AG04450 (cell line): Measurements from ENCODE around the gene C10orf62. TPM values are rescaled to one million over a fixed set of nuclear protein-coding genes. Genes with fewer than 3 reads are reported as not detected.

Experiments used
- CTCF ChIA-PET: fragments of 300-600, 350-600 bp; formaldehyde crosslinking; extraction: SDS; loops from one replicate; lab custom pipeline; 2022; ENCODE audit warnings: antibody characterized with exemption, inconsistent platforms; lab: Charles Lee
- POLR2A ChIA-PET: fragments of 350-600 bp; formaldehyde crosslinking; extraction: SDS; loops from one replicate; lab custom pipeline; 2021; ENCODE audit warnings: antibody characterized with exemption, inconsistent platforms; lab: Yijun Ruan, JAX
- DNase-seq: peaks from one replicate; pipeline ENCODE4 v3.0.0-alpha.2; 2011; ENCODE audit warnings: low read depth, low spot score
- H3K27ac ChIP-seq: one replicate; pipeline ENCODE4 v1.5.1; 2012; ENCODE audit warnings: low read depth, low read length, control low read depth
- H3K27me3 ChIP-seq: one replicate; pipeline ENCODE4 v1.6.0; 2012; ENCODE audit warnings: low read length; ENCODE audit not compliant: control insufficient read depth, insufficient read depth
- H3K4me3 ChIP-seq: 2 replicates; pipeline ENCODE4 v1.5.1; 2011; ENCODE audit warnings: mild to moderate bottlenecking, low read depth, low read length, control low read depth
- H3K9me3 ChIP-seq: 2 replicates; pipeline ENCODE4 v1.5.1; 2012; ENCODE audit warnings: low read length; ENCODE audit not compliant: control insufficient read depth, insufficient read depth
- polyA plus RNA-seq: library from polyadenylated mRNA; depleted of rRNA; stranded (reverse); fragments of >200 nt; gene quantifications from 2 replicates; pipeline ENCODE4 v1.2.3, GENCODE V29; 2011
- TF ChIP-seq, protein P1 (sequence below): IDR thresholded peaks from 2 replicates; pipeline ENCODE4 v1.5.1; 2011; ENCODE audit warnings: low read depth, low read length, control low read depth, inconsistent platforms

Gene C10orf62
- polyA plus RNA-seq, 1 experiment = not detected

DNA sequence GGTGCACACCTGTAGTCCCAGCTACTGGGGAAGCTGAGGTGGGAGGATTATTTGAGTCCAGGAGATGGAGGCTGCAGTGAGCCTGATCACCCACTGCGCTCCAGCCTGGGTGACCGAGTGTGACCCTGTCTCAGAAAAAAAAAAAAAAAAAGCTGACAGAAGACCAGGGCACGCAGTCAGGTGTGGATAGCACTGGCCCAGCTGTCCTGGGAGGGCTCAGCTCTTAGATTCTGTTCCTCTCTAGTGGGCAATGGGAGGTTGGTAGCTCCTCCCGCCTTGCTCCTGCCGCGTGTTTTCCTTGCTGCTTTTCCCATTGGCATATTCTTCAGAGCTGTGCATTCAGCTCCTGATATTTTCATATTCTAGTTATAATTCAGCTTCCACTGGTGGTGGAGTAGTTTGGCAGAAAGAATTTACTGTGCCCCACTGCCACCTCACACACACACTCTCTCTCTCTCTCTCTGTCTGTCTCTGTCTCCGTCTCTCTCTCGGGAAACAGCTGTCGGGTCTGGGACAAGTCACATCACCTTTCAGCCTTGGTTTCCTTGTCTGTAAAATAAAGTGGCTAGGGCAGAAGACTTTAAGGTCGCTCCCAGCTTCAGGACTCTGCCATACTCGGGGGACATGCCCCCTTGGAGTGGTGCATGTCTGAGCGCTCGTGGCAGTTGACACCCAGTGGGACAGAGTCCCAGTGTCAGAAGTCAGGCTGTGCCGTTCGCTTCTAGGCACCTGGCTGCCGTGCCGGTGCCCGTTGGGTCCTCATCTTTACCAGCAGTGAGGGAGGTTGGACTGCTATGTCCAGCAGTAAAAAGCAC, 42.9 kb upstream of the C10orf62 start:
- Histone ChIP-seq H3K27me3 (no peaks in the 10 kb centered on the region), H3K4me3 (no peak overlapping the region), H3K9me3 (no peaks in the 10 kb centered on the region), H3K27ac (no peak overlapping the region)
- TF ChIP-seq, protein P1, sequence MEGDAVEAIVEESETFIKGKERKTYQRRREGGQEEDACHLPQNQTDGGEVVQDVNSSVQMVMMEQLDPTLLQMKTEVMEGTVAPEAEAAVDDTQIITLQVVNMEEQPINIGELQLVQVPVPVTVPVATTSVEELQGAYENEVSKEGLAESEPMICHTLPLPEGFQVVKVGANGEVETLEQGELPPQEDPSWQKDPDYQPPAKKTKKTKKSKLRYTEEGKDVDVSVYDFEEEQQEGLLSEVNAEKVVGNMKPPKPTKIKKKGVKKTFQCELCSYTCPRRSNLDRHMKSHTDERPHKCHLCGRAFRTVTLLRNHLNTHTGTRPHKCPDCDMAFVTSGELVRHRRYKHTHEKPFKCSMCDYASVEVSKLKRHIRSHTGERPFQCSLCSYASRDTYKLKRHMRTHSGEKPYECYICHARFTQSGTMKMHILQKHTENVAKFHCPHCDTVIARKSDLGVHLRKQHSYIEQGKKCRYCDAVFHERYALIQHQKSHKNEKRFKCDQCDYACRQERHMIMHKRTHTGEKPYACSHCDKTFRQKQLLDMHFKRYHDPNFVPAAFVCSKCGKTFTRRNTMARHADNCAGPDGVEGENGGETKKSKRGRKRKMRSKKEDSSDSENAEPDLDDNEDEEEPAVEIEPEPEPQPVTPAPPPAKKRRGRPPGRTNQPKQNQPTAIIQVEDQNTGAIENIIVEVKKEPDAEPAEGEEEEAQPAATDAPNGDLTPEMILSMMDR = no peak
- ChIA-PET CTCF (interaction anchor here (0.5 to 1.3 kb wide), 5 partner anchors 46 to 155 kb away, joined by 3 to 4 read pairs (median 3); no protein-coding TSS in a partner anchor), POLR2A (interaction anchor here (0.7 kb wide), 1 partner anchor 48 kb away, joined by 3 read pairs; the partner anchor contains the start of gene UBTD1)
- DNase-seq = no peak

DNA sequence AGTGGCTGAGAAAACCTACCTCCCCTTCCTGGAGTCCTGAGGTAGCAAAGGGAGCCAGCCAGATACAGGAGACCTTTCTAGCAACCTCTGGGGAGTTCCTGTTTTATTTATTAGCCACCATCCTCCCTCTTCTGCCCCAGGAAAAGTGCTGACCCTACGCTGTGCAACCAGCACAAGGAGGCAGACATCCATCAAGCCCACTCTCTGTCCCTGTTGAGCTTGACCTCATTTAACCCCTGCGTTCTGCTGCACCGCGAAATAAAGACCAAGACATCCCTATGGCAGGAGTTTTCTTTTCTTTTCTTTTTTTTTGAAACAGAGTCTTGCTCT, 42.3 kb upstream of the C10orf62 start:
- POLR2A ChIA-PET = no interaction called here
- H3K27ac ChIP-seq = no peak overlapping the region
- H3K27me3 ChIP-seq = no peaks in the 10 kb centered on the region
- CTCF ChIA-PET = no interaction called here
- no peak for DNase-seq
- no peaks in the 10 kb centered on the region for H3K9me3 ChIP-seq
- no peak overlapping the region for H3K4me3 ChIP-seq
- TF ChIP-seq, protein P1 = no peak

DNA sequence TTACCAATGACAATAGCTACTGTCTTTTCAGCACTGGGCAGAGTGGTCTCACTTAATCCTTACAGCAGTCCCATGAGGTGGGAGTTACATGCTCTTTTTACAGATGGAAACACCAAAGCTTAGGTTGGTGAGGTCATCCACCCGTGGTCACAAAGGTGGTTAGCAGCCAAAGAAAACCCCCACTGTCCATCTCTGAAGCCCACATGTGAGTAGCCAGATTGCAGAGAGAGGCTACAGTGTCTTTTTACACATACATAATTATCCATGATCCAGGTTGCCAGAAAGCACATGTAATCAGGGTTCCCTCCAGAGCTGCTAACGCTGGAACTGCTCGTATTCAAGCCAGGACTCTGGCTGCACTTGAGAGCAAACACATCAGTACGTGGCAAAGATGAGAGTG, 41.6 kb upstream of the C10orf62 start:
- DNase-seq = no peak
- no peaks in the 10 kb centered on the region for H3K27me3 ChIP-seq

DNA sequence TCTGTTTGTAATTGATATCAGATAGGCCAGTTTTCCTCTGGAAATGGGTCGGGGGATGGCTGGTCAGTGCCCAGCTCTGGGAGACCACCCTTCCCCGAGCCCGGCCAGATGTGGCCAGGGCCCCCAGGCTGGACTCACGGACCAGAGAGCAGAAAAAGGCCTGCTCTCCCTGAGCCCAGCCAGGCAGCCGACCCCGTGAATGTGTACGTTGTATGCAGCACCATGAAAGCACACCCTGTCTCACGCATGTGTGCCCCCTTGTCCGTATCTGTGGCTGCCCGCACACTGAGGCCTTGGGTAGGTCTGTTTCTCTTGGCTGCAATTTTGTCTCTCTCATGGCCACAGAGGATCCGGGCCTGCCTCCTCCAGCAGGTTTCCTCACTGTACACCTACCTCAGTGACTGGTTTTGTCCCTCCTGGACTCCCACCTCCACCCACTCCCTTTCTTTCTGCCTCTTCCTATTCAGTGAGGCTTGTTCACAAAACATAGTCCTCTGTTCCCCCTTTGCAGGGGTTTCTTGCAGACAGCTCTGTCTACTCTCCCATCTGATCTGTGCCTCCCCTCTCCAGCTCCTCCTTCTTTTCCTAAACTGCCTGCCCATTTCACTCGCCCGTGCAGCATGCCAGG, 40.6 kb upstream of the C10orf62 start:
- TF ChIP-seq, protein P1 = no peak
- Histone ChIP-seq H3K4me3 (no peak overlapping the region), H3K27me3 (no peaks in the 10 kb centered on the region), H3K9me3 (no peaks in the 10 kb centered on the region), H3K27ac (no peak overlapping the region)
- ChIA-PET CTCF (interaction anchor here (2.4 kb wide), 1 partner anchor 23 kb away, joined by 7 read pairs; the partner anchor contains the start of gene ANKRD2), POLR2A (no interaction called here)
- no peak for DNase-seq

More for the DNA sequence above, 41.6 kb upstream of the C10orf62 start:
- no peak overlapping the region for H3K27ac ChIP-seq
- TF ChIP-seq, protein P1 = no peak
- ChIA-PET POLR2A (no interaction called here), CTCF (interaction anchor here (2.4 kb wide), 1 partner anchor 24 kb away, joined by 7 read pairs; the partner anchor contains the start of gene ANKRD2)
- H3K4me3 ChIP-seq = no peak overlapping the region
- H3K9me3 ChIP-seq = no peaks in the 10 kb centered on the region
